Pancreas (tissue), 10 donors: ENCODE results near the gene SF3B4. TPM values are rescaled to one million over a fixed set of nuclear protein-coding genes. Genes with fewer than 3 reads are reported as not detected.
"Not testable (repeated sequence)": the region's sequence is repeated elsewhere in the genome, so short reads cannot be mapped to it uniquely, and the experiment has no call there.

ENCODE experiments used
- ATAC-seq, 4 donors: fragments of 200-7000 bp; cut with Tn5 transposase; one replicate each; pipeline versions ENCODE4 v1.8.0 to v1.9.1; 2020; ENCODE audit warnings: mild to moderate bottlenecking in 4 of 4, moderate library complexity in 4 of 4
- DNase-seq, 6 donors: peaks; one replicate each; pipeline ENCODE4 v3.0.0-alpha.2; 2020
- FAIRE-seq: peaks from 2 replicates; lab custom pipeline; 2012; peaks lifted over from hg19 to GRCh38; lab: Jason Lieb, UNC
- H3K27ac ChIP-seq, 4 donors: fragments of 200-600 bp; sonication (generic); 1 replicate in 3 of 4; 2 replicates in 1 of 4; pipeline versions ENCODE4 v1.5.0 to v1.8.0; 2020
- H3K27me3 ChIP-seq, 4 donors: fragments of 200-600 bp; one replicate each; pipeline ENCODE4 v1.8.0; 2021
- H3K36me3 ChIP-seq, 3 donors: fragments of 200-600 bp; sonication (generic) in 1 of 3; one replicate each; pipeline versions ENCODE4 v1.5.0 to v1.8.0; 2020 to 2021
- H3K4me1 ChIP-seq, 3 donors: fragments of 200-600 bp; one replicate each; pipeline ENCODE4 v1.8.0; 2021
- H3K4me3 ChIP-seq, 4 donors: fragments of 200-600 bp; sonication (generic) in 2 of 4; one replicate each; pipeline versions ENCODE4 v1.5.0 to v1.8.0; 2020 to 2021
- H3K9me3 ChIP-seq, 4 donors: fragments of 200-600 bp; one replicate each; pipeline ENCODE4 v1.8.0; 2021
- WGBS, 2 donors: extraction: QIAGEN DNeasy Blood & Tissue Kit; methylation state at CpG; one replicate each; pipeline ENCODE4 v1.1.7; 2013; 5-methylcytosine and 5-hydroxymethylcytosine counted together
- intact Hi-C, 3 donors: fragments of 100-400 bp; cut with DNase I; formaldehyde crosslinking; loops; one replicate each; pipeline versions ENCODE4 v1.11.1 to v1.14.2; 2022
- polyA plus RNA-seq, 2 donors: library from polyadenylated mRNA; stranded (reverse); fragments of 200-250 nt; gene quantifications; one replicate each; pipeline ENCODE4 v1.2.3, GENCODE V29; 2013
- total RNA-seq, 6 donors: library from RNA; stranded (reverse); fragmentation: NEBNext Ultra II Directional in 4 of 6; extraction: Animal tissue kit (Norgen Biotek cat#: 25700) in 4 of 6; gene quantifications; one replicate each; pipeline versions ENCODE4 v1.2.1 to v1.2.4, GENCODE V29; 2021 to 2023
- TF ChIP-seq, protein P1 (sequence below), 4 donors: fragments of 200-600 bp; sonication (generic) in 3 of 4; IDR thresholded peaks; one replicate each; pipeline versions ENCODE4 v1.5.0 to v1.8.0; 2021; ENCODE audit warnings: antibody characterized with exemption in 4 of 4
- donor health status: healthy with polysubstance abuse.
- donor health status: DM: no; HTN: no; CAD: no; lungs with moderate emphysema.
- donor health status: DM: no; HTN: no; CAD: no.
- donor health status: control.
- donor health status: control.
- donor health status: Bipolar disorder and iron deficiency.
- donor health status: DM: yes; HTN: yes; CAD: no.
- donor health status: DM: no; HTN: no; CAD: no.
- donor health status: DM: no; HTN: no; CAD: no.
- donor health status: DM: yes; HTN: yes; CAD: no.

SF3B4 gene
- total and polyA plus RNA-seq, 8 donors, result 10.5 to 24.3 (median 19.3) TPM

DNA sequence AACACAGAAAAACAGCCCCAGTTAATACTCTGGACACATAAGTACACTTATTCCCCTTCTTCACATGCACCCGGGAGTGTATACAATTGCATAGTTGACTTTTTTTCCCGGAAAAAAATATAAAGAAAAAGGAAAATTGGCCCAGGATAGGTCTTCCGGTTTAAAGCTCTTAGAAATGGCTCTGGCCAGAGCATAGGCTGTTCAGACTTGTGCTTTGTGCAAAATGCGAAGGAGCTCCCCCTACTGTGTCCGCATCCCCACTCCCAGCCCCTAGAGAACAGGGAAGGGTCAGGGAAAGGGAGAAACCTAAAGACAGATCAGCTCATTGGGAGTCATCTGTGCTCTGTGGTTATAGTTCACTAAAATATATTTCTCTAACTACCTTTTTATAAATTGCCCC, 14.6 kb upstream of the SF3B4 start:
- Histone ChIP-seq H3K4me1 (peaks cover 6 to 31% (median 17%) of the 10 kb centered on the region in 3 donors), H3K4me3 (no peak overlapping the region), H3K27me3 (no peaks in the 10 kb centered on the region), H3K9me3 (no peaks in the 10 kb centered on the region), H3K36me3 (peaks cover 0 to 29% (median 2%) of the 10 kb centered on the region in 3 donors), H3K27ac (peak overlapping the region in 1 of 4 donors; percentile 87)
- no peak for FAIRE-seq
- intact Hi-C loops, result no loop called here
- TF ChIP-seq, protein P1, sequence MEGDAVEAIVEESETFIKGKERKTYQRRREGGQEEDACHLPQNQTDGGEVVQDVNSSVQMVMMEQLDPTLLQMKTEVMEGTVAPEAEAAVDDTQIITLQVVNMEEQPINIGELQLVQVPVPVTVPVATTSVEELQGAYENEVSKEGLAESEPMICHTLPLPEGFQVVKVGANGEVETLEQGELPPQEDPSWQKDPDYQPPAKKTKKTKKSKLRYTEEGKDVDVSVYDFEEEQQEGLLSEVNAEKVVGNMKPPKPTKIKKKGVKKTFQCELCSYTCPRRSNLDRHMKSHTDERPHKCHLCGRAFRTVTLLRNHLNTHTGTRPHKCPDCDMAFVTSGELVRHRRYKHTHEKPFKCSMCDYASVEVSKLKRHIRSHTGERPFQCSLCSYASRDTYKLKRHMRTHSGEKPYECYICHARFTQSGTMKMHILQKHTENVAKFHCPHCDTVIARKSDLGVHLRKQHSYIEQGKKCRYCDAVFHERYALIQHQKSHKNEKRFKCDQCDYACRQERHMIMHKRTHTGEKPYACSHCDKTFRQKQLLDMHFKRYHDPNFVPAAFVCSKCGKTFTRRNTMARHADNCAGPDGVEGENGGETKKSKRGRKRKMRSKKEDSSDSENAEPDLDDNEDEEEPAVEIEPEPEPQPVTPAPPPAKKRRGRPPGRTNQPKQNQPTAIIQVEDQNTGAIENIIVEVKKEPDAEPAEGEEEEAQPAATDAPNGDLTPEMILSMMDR (IDR thresholded peaks at IDR 0.05), result no peak
- no peak for DNase-seq
- ATAC-seq, result no peak
- 69 to 73% methylated on average over 5 of the region's 5 CpGs for WGBS, 2 donors

DNA sequence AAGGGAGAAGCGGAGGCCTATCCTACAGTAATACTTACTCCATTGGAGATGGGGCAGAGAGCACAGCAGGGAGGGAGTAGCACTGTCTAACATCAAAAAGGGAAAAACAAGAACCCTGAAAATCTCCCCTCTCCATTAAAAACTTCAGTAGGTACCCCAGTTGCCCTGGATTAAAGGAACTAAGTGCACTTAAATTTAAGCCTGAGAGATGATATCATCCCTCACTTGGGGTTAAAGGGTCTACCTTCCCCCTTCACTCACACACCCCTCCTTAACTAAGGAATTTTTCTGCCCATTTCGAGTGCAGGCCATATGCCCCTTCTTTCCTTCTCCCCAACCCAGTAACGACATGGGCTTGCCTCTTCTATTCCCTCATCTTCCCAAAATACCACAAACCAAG, 12.8 kb upstream of the SF3B4 start:
- peak overlapping the region in 2 of 4 donors; percentile 87 to 93 for H3K27ac ChIP-seq
- intact Hi-C loops, result no loop called here
- FAIRE-seq (no peak), DNase-seq (no peak), ATAC-seq (no peak)
- H3K27me3 ChIP-seq, result no peaks in the 10 kb centered on the region
- H3K36me3 ChIP-seq, result peaks cover 0 to 19% (median 0%) of the 10 kb centered on the region in 3 donors
- H3K4me3 ChIP-seq, result no peak overlapping the region
- H3K4me1 ChIP-seq, result peaks cover 6 to 36% (median 17%) of the 10 kb centered on the region in 3 donors
- TF ChIP-seq, protein P1 (IDR thresholded peaks at IDR 0.05), result no peak
- WGBS, 2 donors, result 92 to 98% methylated on average over 3 of the region's 3 CpGs
- no peaks in the 10 kb centered on the region for H3K9me3 ChIP-seq

DNA sequence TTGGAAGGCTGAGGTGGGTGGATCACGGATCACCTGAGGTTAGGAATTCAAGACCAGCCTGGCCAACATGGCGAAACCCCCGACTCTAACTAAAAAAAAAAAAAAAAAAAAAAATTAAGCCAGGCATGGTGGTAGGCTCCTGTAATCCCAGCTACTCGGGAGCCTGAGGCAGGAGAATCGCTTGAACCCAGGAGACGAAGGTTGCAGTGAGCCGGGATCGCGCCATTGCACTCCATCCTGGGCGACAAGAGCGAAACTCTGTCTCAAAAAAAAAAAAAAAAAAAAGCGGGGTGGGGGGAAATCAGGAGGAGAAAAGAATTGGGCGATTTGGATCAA, 11.0 kb upstream of the SF3B4 start:
- H3K27me3 ChIP-seq, intact Hi-C loops, DNase-seq, H3K9me3 ChIP-seq, H3K36me3 ChIP-seq, FAIRE-seq: not testable (repeated sequence)
- Histone ChIP-seq H3K4me3 (peak overlapping the region in 2 of 4 donors; percentile 34 to 35), H3K27ac (peak overlapping the region; percentile 64 to 93 (median 80)), H3K4me1 (peaks cover 6 to 36% (median 17%) of the 10 kb centered on the region in 3 donors)
- 21 to 37% methylated on average over 12 to 13 of the region's 13 CpGs for WGBS, 2 donors
- peak in 3 of 4 donors; percentile 1 to 22 (median 9) for ATAC-seq

DNA sequence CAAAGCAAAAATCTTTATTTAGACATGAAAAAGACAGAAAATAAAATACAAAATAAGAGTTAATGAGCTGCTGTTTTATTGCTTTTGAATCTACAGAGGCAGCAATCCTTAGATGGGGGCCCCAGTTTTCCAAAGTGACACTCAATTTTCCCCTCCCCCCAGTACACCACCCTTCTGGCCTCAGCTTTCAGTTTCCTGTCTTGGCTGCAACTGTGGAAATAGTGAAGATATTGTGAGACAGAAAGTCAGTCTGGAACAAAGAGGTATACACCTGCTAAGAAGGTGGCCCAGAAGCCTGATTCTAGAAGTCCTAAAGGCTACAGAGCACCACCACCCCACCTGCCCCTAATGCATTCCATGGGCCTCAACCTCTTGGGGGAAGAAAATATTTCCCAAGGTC, 10.2 kb upstream of the SF3B4 start:
- Histone ChIP-seq H3K36me3 (no peaks in the 10 kb centered on the region), H3K27ac (peak overlapping the region in 2 of 4 donors; percentile 87 to 93), H3K4me3 (no peak overlapping the region), H3K4me1 (peaks cover 6 to 36% (median 17%) of the 10 kb centered on the region in 3 donors), H3K9me3 (no peaks in the 10 kb centered on the region), H3K27me3 (no peaks in the 10 kb centered on the region)
- no peak for DNase-seq
- FAIRE-seq, result no peak
- TF ChIP-seq, protein P1 (IDR thresholded peaks at IDR 0.05), result no peak
- peak in 2 of 4 donors; percentile 25 to 34 for ATAC-seq
- intact Hi-C loops, result no loop called here

DNA sequence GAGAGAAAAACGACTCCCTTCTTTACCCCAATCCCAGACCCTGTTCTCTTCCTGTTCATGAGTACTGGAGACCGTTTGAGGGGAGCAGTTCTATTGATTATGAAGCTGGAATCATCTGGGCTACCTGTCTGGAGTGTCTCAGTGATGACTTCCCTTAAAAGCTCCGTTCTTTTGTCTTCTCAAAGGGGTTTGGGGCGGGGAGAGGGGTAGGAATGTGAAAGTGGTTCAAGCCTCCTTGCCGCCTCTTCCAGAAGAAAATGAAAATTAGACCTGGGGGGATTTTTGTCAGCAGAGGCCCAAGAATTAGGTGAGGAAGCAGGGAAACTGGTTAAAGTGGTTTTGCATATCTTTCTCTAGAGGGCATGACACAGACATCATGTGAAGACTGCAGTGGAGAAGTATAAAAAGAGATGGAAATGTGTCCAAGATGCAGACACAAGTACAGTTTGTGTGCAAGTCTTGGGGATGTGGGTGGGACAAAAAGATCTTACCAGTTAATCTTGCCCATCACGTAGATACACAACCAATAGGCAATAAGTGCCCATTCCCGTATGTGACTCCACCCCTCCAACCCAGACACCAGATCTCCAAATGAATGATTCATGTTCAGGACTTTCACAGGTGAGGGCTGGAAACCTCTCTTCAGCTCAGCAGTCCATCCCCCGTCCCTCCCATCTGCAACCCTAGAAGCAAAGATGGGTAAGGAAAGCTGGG, 9.5 kb upstream of the SF3B4 start:
- ATAC-seq (peak; percentile 31 to 64 (median 47)), DNase-seq (peak in 1 of 6 donors; percentile 54), FAIRE-seq (no peak)
- Histone ChIP-seq H3K4me3 (peak overlapping the region in 2 of 4 donors; percentile 29 to 31), H3K9me3 (no peaks in the 10 kb centered on the region), H3K4me1 (peaks cover 6 to 33% (median 17%) of the 10 kb centered on the region in 3 donors), H3K27ac (peak overlapping the region in 2 of 4 donors; percentile 87 to 93), H3K27me3 (no peaks in the 10 kb centered on the region), H3K36me3 (no peaks in the 10 kb centered on the region)
- 19 to 21% methylated on average over 8 of the region's 8 CpGs for WGBS, 2 donors
- TF ChIP-seq, protein P1 (IDR thresholded peaks at IDR 0.05), result no peak
- intact Hi-C loops, result no loop called here
